HG02798 (cell line): Measurements from ENCODE around the gene CDKN2C.

Experiments used
- ATAC-seq: cut with Tn5 transposase; IDR thresholded peaks from one replicate; pipeline ENCODE4 v1.9.1; 2021; ENCODE audit warnings: mild to moderate bottlenecking; ENCODE audit not compliant: unreplicated experiment, poor library complexity

The CDKN2C gene

DNA sequence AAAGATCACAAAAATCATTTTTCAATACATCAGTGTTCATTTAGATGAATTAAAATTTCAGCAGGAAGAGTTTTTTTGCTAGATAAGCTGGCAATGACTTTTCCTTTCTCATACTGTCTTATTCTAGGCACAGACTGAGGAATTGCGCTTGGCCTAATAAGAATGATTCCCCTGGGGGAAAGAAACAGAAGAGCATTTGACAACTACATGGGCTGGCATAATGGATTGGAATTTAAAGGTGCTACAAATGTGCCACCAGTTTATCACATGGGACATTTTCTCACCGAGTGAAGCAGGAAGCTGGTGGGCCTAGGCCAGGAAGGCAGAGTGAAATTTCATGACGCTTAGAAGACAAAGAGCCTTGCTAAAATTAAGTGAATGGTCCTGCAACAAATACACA, 39.3 kb downstream of the CDKN2C start:
- ATAC-seq: no peak

DNA sequence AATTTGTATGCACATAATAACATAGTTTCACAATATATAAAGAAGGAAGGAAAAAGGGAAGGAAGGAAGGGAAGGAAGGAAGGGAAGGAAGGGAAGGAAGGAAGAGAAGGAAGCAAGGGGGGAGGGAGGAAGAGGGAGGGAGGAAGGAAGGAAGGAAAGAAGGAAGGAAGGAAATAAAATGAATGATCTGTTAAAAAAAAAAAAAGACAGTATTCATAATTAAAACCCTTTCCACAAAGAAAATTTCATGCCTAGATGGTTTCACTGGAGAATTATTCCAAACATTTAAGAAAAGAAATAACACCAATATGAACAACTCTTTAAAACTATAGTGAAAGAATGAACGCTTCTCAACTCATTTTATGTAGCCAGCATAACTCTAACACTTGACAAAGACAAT, 44.8 kb downstream of the CDKN2C start:
- ATAC-seq: no peak

DNA sequence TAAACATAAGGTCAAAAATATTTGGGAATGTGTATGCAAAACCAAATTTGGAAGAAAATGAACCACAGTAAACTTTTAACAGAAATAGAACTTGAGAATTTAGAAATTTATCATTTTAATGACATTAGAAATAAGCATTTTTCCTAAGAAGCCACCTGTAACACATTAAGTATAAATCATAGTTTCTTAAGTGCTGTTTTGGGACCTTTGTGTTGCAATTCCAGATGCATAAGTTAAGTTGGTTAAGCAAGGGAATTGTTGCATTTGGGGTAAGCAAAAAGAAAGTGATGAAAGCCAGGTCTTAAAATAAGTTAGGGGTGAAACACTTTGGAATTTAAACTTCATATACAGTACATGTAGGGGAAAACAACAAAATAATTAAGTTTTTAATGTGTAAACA, 49.8 kb downstream of the CDKN2C start:
- ATAC-seq: no peak
